ENCODE results near the gene CENPO. TPM values are rescaled to one million over a fixed set of nuclear protein-coding genes. Genes with fewer than 3 reads are reported as not detected.

The CENPO gene
- total RNA-seq, 2 experiments from 2014 or later: 40.7 to 41.9 TPM

DNA sequence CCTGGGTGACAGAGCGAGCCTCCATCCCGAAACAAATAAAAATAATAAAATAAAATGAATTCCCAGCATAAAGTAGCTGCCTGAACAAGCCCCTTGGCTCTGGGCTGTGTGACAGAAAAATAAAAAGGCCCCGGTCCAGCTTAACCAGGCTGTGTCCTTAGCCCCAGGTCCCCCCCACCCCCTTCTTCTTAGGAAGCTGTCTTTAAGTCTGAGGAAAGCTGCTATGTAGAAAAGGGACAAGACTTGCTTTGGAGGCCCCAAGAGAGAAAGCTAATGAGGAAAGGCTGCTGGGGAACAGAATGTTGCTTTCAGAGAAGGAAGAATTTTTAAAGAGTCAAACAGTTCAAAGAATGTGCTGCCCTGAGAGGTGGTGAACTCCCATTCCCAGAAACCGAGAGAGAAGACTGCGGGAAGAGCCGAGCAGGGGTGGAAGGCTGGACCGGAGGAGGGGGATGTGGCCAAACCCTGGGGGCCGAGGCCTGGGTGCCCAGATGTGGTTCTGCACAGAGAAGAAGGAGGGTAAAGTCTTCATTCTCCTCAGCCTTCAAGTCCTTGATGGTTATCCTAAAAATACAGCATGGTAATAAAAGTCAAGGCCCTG, 61.9 kb downstream of the CENPO start:
- Mint-ChIP-seq H3K4me3 (no peak overlapping the region), H3K9me3 (no peaks in the 10 kb centered on the region), H3K4me1 (ENCODE audit: low read depth) (no peaks in the 10 kb centered on the region), H3K36me3 (ENCODE audit: low read depth) (peaks cover 27% of the 10 kb centered on the region), H3K27ac (no peak overlapping the region), H3K27me3 (no peaks in the 10 kb centered on the region)
- TF ChIP-seq, protein P1, sequence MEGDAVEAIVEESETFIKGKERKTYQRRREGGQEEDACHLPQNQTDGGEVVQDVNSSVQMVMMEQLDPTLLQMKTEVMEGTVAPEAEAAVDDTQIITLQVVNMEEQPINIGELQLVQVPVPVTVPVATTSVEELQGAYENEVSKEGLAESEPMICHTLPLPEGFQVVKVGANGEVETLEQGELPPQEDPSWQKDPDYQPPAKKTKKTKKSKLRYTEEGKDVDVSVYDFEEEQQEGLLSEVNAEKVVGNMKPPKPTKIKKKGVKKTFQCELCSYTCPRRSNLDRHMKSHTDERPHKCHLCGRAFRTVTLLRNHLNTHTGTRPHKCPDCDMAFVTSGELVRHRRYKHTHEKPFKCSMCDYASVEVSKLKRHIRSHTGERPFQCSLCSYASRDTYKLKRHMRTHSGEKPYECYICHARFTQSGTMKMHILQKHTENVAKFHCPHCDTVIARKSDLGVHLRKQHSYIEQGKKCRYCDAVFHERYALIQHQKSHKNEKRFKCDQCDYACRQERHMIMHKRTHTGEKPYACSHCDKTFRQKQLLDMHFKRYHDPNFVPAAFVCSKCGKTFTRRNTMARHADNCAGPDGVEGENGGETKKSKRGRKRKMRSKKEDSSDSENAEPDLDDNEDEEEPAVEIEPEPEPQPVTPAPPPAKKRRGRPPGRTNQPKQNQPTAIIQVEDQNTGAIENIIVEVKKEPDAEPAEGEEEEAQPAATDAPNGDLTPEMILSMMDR (IDR thresholded peaks at IDR 0.05): no peak
- ATAC-seq: no peak
- CTCF ChIA-PET: interaction anchor here (1.1 kb wide), 1 partner anchor 36 kb away, joined by 4 read pairs; no protein-coding TSS in a partner anchor
- no peak for DNase-seq
- intact Hi-C loops (cut with micrococcal nuclease): no loop called here
- POLR2A ChIA-PET: no interaction called here

DNA sequence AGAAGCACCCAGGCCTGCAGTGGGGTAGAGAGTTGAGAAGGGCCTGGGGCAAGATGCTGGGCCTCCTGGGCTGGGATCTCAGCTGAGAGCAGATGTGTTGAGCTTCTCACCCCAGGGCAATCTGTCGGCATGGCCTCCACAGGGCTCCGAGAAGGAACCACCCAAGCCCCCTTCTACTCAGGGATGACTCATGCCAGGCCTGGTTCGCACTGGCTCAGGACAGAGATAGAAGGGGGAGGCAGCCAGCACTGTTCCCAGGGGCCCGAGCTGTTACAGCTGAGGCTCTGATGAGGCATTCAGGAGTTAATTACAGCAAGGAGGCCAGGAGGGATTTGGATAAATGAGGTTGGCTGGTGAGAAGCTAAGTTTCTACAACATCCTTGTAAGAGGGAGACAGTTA, 62.5 kb downstream of the CENPO start:
- Mint-ChIP-seq H3K4me1 (ENCODE audit: low read depth) (no peaks in the 10 kb centered on the region), H3K9me3 (no peaks in the 10 kb centered on the region), H3K27ac (no peak overlapping the region), H3K36me3 (ENCODE audit: low read depth) (peaks cover 24% of the 10 kb centered on the region), H3K4me3 (no peak overlapping the region), H3K27me3 (no peaks in the 10 kb centered on the region)
- no peak for ATAC-seq
- DNase-seq: no peak
- TF ChIP-seq, protein P1 (IDR thresholded peaks at IDR 0.05): no peak
- POLR2A ChIA-PET: no interaction called here
- intact Hi-C loops (cut with micrococcal nuclease): no loop called here
- CTCF ChIA-PET: interaction anchor here (1.1 kb wide), 1 partner anchor 35 kb away, joined by 4 read pairs; no protein-coding TSS in a partner anchor

DNA sequence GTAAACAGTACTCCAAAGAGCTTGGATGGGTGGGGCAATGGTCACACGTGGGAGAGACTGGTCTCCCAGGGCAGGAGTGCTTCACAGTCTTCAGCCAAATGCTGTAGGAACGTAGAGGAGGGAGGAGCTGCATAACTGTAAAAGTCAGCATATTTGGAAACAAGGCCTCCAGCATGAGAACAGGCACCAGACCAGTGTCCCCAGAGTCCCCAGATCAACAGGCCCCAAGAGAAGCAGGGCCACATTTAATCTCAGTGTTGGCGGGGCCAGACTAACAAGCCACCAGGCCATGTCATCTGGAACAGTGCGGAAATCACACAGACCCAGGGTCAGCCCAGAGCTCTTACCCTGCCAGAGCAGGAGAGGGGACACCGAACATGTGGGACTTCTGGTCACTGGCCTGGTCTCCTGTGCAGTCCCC, 63.6 kb downstream of the CENPO start:
- Mint-ChIP-seq H3K36me3 (ENCODE audit: low read depth) (peaks cover 20% of the 10 kb centered on the region), H3K9me3 (no peaks in the 10 kb centered on the region), H3K4me1 (ENCODE audit: low read depth) (no peaks in the 10 kb centered on the region), H3K27me3 (no peaks in the 10 kb centered on the region), H3K27ac (no peak overlapping the region), H3K4me3 (no peak overlapping the region)
- TF ChIP-seq, protein P1 (IDR thresholded peaks at IDR 0.05): no peak
- ATAC-seq: no peak
- CTCF ChIA-PET: interaction anchor here (0.9 kb wide), 1 partner anchor 462 kb away, joined by 3 read pairs; no protein-coding TSS in a partner anchor
- no peak for DNase-seq
- POLR2A ChIA-PET: no interaction called here
- intact Hi-C loops (cut with micrococcal nuclease): no loop called here

DNA sequence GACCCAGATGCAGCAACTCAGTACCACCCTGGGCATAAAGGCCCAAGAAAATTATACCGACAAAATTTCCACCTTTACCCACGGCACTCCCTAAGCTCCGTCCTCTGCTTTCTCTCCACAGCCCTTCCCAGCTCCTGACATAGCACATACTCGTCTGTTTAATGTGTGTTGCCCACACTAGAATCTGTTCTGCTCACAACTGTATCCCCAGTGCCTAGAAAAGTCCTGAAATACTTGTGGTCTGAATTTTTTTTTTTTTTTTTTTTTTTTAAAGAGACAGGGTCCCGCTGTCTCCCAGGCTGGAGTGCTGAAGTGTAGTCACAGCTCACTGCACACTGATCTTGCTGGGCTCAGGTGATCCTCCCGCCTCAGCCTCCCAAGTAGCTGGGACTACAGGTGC, 64.5 kb downstream of the CENPO start:
- peaks cover 20% of the 10 kb centered on the region for H3K36me3 Mint-ChIP-seq (ENCODE audit: low read depth)
- TF ChIP-seq, protein P1 (IDR thresholded peaks at IDR 0.05): no peak
- ChIA-PET CTCF (interaction anchor here (0.9 kb wide), 2 partner anchors 447 to 463 kb away, joined by 3 read pairs; no protein-coding TSS in a partner anchor), POLR2A (interaction anchor here (0.6 kb wide), 1 partner anchor 972 kb away, joined by 3 read pairs; no protein-coding TSS in a partner anchor)
- intact Hi-C loops (cut with micrococcal nuclease): no loop called here
- DNase-seq: no peak
- H3K4me1 Mint-ChIP-seq (ENCODE audit: low read depth): no peaks in the 10 kb centered on the region
- no peak overlapping the region for H3K4me3 Mint-ChIP-seq
- H3K27me3 Mint-ChIP-seq: no peaks in the 10 kb centered on the region
- no peak overlapping the region for H3K27ac Mint-ChIP-seq
- no peak for ATAC-seq
- H3K9me3 Mint-ChIP-seq: no peaks in the 10 kb centered on the region

DNA sequence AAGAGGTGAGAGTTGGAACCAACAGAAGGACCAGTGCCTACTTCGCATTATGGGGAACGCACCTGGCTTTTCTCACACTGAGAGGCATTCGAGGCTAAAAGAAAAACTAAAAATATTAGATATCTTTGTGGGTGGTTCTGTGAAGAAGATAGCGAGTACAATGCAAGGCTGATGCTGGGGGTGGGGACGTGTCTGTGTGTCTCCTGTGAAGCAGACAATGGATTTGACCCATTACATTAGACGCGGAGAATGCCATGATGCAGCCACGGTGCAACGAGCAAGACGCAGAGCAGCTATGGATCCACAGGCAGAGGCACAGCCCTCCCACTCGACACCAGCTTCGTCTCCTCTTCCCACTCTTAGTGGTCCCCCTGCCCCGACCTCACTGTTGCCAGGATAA, 65.8 kb downstream of the CENPO start:
- Mint-ChIP-seq H3K4me3 (no peak overlapping the region), H3K9me3 (no peaks in the 10 kb centered on the region), H3K27me3 (no peaks in the 10 kb centered on the region), H3K4me1 (ENCODE audit: low read depth) (no peaks in the 10 kb centered on the region), H3K36me3 (ENCODE audit: low read depth) (peaks cover 18% of the 10 kb centered on the region), H3K27ac (no peak overlapping the region)
- intact Hi-C loops (cut with micrococcal nuclease): no loop called here
- no peak for DNase-seq
- TF ChIP-seq, protein P1 (IDR thresholded peaks at IDR 0.05): no peak
- no peak for ATAC-seq
- CTCF ChIA-PET: no interaction called here
- POLR2A ChIA-PET: no interaction called here

All from activated CD8-positive, alpha-beta T cell treated with anti-CD3 and anti-CD28 coated beads for 36 hours (primary cell).